Upper lobe of left lung (tissue), 4 donors: Measurements from ENCODE around the gene FOXN3.

Experiments
- CTCF ChIP-seq, 6 experiments: fragments of 450-650 bp in 4 of 6; fragments of 200-600 bp in 2 of 6; sonication (generic) in 2 of 6; IDR thresholded peaks; one replicate each; pipeline ENCODE4 v1.5.1; 2016 to 2019; ENCODE audit warnings: antibody characterized with exemption in 6 of 6
- EP300 ChIP-seq, 4 donors: sonication (generic); formaldehyde crosslinking; IDR thresholded peaks; one replicate each; pipeline ENCODE4 v1.5.1; 2017; ENCODE audit warnings: antibody characterized with exemption in 4 of 4, control low read depth in 2 of 4
- POLR2A ChIP-seq, 4 donors: fragments of 450-650 bp; IDR thresholded peaks; one replicate each; pipeline ENCODE4 v1.5.1; 2016 to 2017; ENCODE audit warnings: antibody characterized with exemption in 4 of 4, mild to moderate bottlenecking in 2 of 4

- TF ChIP-seq EP300 (IDR thresholded peaks at IDR 0.05) = no peak
- no peak for TF ChIP-seq CTCF (IDR thresholded peaks at IDR 0.05)
- TF ChIP-seq POLR2A (IDR thresholded peaks at IDR 0.05) = no peak
These were observed 38.0 kb downstream of the FOXN3 start for GRCh38 chr14:89379006-89379405.
